K562 (cell line): ENCODE results near the gene CHRDL2.

Experiments used
- CBFB ChIP-seq: sonication (generic); formaldehyde crosslinking; IDR thresholded peaks from 2 replicates; pipeline ENCODE4 v1.4.0; 2020; ENCODE audit warnings: mild to moderate bottlenecking, missing genetic modification reagents
- CTCF ChIP-seq, 3 experiments: IDR thresholded peaks in 2 of 3; conservative IDR thresholded peaks in 1 of 3; 2 replicates each; pipeline ENCODE4 v1.5.1; 2011 to 2012; ENCODE audit warnings: low read length in 3 of 3, mild to moderate bottlenecking in 3 of 3, control low read depth in 2 of 3, improper control_type of control experiment in 1 of 3, inconsistent platforms in 1 of 3, low read depth in 1 of 3, mixed read lengths in 1 of 3, moderate library complexity in 1 of 3; ENCODE audit not compliant: insufficient read depth in 2 of 3
- EZH2 ChIP-seq: IDR thresholded peaks from 2 replicates; pipeline ENCODE4 v1.6.1; 2012; ENCODE audit warnings: low read depth, mild to moderate bottlenecking, inconsistent platforms, low read length, borderline replicate concordance
- GTF3C2 ChIP-seq: IDR thresholded peaks from 3 replicates; pipeline ENCODE4 v1.6.1; 2011; ENCODE audit warnings: borderline replicate concordance, mild to moderate bottlenecking, moderate library complexity; ENCODE audit not compliant: insufficient read length; ENCODE audit errors: extremely low read depth
- MXI1 ChIP-seq: IDR thresholded peaks from 2 replicates; pipeline ENCODE4 v1.6.1; 2011; ENCODE audit warnings: low read depth, mild to moderate bottlenecking, improper control_type of control experiment, low read length
- NFIX ChIP-seq: fragments of 250-450 bp; sonication (Bioruptor Pico); IDR thresholded peaks from 2 replicates; pipeline ENCODE4 v1.4.0; 2020; ENCODE audit warnings: low read depth, mild to moderate bottlenecking, moderate library complexity
- NRF1 ChIP-seq, 2 experiments: fragments of 450-650 bp; IDR thresholded peaks in 1 of 2; conservative IDR thresholded peaks in 1 of 2; 2 replicates each; pipeline ENCODE4 v1.6.1; 2014; ENCODE audit warnings: mild to moderate bottlenecking in 2 of 2
- POLR2AphosphoS2 ChIP-seq: IDR thresholded peaks from 2 replicates; pipeline ENCODE4 v1.6.1; 2012; ENCODE audit warnings: low read length, improper control_type of control experiment
- ZNF174 ChIP-seq: fragments of 250-450 bp; sonication (Bioruptor Pico); IDR thresholded peaks from 2 replicates; pipeline ENCODE4 v1.4.0; 2020; ENCODE audit warnings: mild to moderate bottlenecking

GRCh38 chr11:74717221-74717969 is 13.8 kb downstream of the CHRDL2 start:
- TF ChIP-seq CTCF (IDR thresholded peaks at IDR 0.05 in 2 of 3, conservative IDR thresholded peaks at IDR 0.05 in 1 of 3; ENCODE audit: insufficient read depth in 2 of 3, low read depth in 1 of 3, low read length in 3 of 3) (no peak), CBFB (no peak), GTF3C2 (no peak), ZNF174 (no peak), NFIX (CRISPR knock-in tag) (no peak), POLR2AphosphoS2 (no peak), NRF1 (conservative IDR thresholded peaks at IDR 0.05 in 1 of 2, IDR thresholded peaks at IDR 0.05 in 1 of 2) (no peak), MXI1 (no peak), EZH2 (no peak)
